DOHH2 (cell line): ENCODE data around the gene NSUN3.

Source experiments
- H3F3A ChIP-seq: fragments of 200-600 bp; sonication (generic), shearing (Covaris generic); 2 replicates; pipeline ENCODE4 v1.6.0; 2016; ENCODE audit warnings: antibody characterized with exemption, mild to moderate bottlenecking; ENCODE audit not compliant: control insufficient read depth, insufficient read depth
- H3K27ac ChIP-seq: fragments of 200-600 bp; sonication (generic); 2 replicates; pipeline ENCODE4 v1.5.1; 2014; ENCODE audit warnings: low read depth, mild to moderate bottlenecking, low read length, moderate library complexity
- H3K27me3 ChIP-seq: fragments of 200-600 bp; sonication (generic); 2 replicates; pipeline ENCODE4 v1.6.1; 2014; ENCODE audit warnings: mild to moderate bottlenecking, low read length, mixed read lengths; ENCODE audit not compliant: control insufficient read depth
- H3K36me3 ChIP-seq: fragments of 200-600 bp; sonication (generic); 2 replicates; pipeline ENCODE4 v1.6.1; 2014; ENCODE audit warnings: mild to moderate bottlenecking, low read length, moderate library complexity, mixed read lengths; ENCODE audit not compliant: control insufficient read depth
- H3K4me1 ChIP-seq: fragments of 200-600 bp; sonication (generic); 2 replicates; pipeline ENCODE4 v1.6.1; 2014; ENCODE audit warnings: mild to moderate bottlenecking, low read length, mixed read lengths; ENCODE audit not compliant: control insufficient read depth
- H3K4me2 ChIP-seq: fragments of 200-600 bp; sonication (generic); 2 replicates; pipeline ENCODE4 v1.6.0; 2014; ENCODE audit warnings: mild to moderate bottlenecking, low read length, moderate library complexity
- H3K4me3 ChIP-seq: fragments of 200-600 bp; sonication (generic); 2 replicates; pipeline ENCODE4 v1.5.1; 2014; ENCODE audit warnings: mild to moderate bottlenecking, low read length, mixed read lengths
- H3K79me2 ChIP-seq: fragments of 200-600 bp; sonication (generic); 2 replicates; pipeline ENCODE4 v1.6.1; 2014; ENCODE audit warnings: mild to moderate bottlenecking, low read length, mixed read lengths; ENCODE audit not compliant: control insufficient read depth
- H3K9me2 ChIP-seq: fragments of 200-600 bp; sonication (generic); replicated peaks from 2 replicates; pipeline ENCODE4 v1.6.1; 2014; ENCODE audit warnings: mild to moderate bottlenecking, low read length, mixed read lengths; ENCODE audit not compliant: control insufficient read depth
- H3K9me3 ChIP-seq: fragments of 200-600 bp; sonication (generic); 2 replicates; pipeline ENCODE4 v1.6.1; 2014; ENCODE audit warnings: antibody characterized with exemption, low read length, mixed read lengths; ENCODE audit not compliant: control insufficient read depth, insufficient read depth
- H4K20me1 ChIP-seq: fragments of 200-600 bp; sonication (generic); 2 replicates; pipeline ENCODE4 v1.6.0; 2014; ENCODE audit warnings: low read depth, mild to moderate bottlenecking, antibody characterized with exemption, low read length, moderate library complexity; ENCODE audit not compliant: control insufficient read depth, insufficient read depth
- EZH2phosphoT487 ChIP-seq: fragments of 200-600 bp; sonication (generic); IDR thresholded peaks from 2 replicates; pipeline ENCODE4 v1.6.1; 2017; ENCODE audit warnings: borderline replicate concordance, mild to moderate bottlenecking, antibody characterized with exemption, low read length, moderate library complexity, mixed read lengths
- TF ChIP-seq, protein P1 (sequence below): fragments of 200-600 bp; sonication (generic); IDR thresholded peaks from one replicate; pipeline ENCODE4 v1.5.1; 2014; ENCODE audit warnings: antibody characterized with exemption, mild to moderate bottlenecking, low read depth, low read length; ENCODE audit not compliant: poor library complexity, severe bottlenecking

The NSUN3 gene

DNA sequence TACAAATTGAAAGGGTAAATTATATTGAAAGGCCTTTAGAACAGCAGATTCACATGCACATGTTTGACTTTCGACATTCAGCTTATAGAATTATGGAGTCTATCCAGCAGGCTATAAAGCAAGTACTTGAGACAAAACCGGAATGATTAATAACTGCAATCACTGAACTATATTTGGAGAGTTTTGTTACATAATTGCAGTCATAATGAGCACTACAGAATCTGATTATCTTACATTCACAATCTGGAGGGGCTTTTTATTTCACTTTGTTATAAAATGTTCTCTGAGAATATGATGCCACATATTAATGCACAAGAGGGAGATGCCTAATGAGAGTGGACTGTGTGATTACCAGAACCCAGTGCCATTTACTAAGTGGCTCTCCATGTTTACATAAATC lies 64.3 kb downstream of the NSUN3 start:
- Histone ChIP-seq H3K27me3 (no peaks in the 10 kb centered on the region), H3K9me2 (no peaks in the 10 kb centered on the region), H3K79me2 (no peaks in the 10 kb centered on the region), H3F3A (no peaks in the 10 kb centered on the region), H3K4me1 (no peaks in the 10 kb centered on the region), H4K20me1 (no peaks in the 10 kb centered on the region), H3K36me3 (peaks cover 10% of the 10 kb centered on the region), H3K4me2 (no peak overlapping the region), H3K4me3 (no peak overlapping the region), H3K9me3 (no peaks in the 10 kb centered on the region), H3K27ac (no peak overlapping the region)
- TF ChIP-seq, protein P1, sequence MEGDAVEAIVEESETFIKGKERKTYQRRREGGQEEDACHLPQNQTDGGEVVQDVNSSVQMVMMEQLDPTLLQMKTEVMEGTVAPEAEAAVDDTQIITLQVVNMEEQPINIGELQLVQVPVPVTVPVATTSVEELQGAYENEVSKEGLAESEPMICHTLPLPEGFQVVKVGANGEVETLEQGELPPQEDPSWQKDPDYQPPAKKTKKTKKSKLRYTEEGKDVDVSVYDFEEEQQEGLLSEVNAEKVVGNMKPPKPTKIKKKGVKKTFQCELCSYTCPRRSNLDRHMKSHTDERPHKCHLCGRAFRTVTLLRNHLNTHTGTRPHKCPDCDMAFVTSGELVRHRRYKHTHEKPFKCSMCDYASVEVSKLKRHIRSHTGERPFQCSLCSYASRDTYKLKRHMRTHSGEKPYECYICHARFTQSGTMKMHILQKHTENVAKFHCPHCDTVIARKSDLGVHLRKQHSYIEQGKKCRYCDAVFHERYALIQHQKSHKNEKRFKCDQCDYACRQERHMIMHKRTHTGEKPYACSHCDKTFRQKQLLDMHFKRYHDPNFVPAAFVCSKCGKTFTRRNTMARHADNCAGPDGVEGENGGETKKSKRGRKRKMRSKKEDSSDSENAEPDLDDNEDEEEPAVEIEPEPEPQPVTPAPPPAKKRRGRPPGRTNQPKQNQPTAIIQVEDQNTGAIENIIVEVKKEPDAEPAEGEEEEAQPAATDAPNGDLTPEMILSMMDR: no peak
- no peak for TF ChIP-seq EZH2phosphoT487

DNA sequence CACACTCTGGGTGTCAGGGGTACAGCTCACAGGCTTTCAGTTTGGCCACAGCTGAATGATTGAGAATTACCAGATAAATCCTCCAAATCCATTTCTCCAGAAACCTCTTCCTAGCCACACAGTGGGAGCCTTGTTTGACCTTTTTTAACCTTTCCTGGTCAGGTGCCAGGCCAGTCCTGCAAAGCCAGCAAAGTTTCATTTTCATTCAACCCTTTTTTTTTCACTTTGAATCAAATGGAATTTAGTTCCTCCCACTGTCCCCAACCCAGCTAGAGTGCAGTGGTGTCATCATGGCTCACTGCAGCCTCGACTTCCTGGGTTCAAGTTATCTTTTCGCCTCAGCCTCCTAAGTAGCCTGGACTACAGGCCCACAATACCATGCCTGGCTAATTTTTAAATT lies 67.8 kb downstream of the NSUN3 start:
- no peak for TF ChIP-seq EZH2phosphoT487
- TF ChIP-seq, protein P1: no peak
- Histone ChIP-seq H4K20me1 (no peaks in the 10 kb centered on the region), H3K4me1 (no peaks in the 10 kb centered on the region), H3F3A (no peaks in the 10 kb centered on the region), H3K4me3 (no peak overlapping the region), H3K9me2 (no peaks in the 10 kb centered on the region), H3K27me3 (no peaks in the 10 kb centered on the region), H3K27ac (no peak overlapping the region), H3K4me2 (no peak overlapping the region), H3K79me2 (no peaks in the 10 kb centered on the region), H3K36me3 (peaks cover 10% of the 10 kb centered on the region), H3K9me3 (no peaks in the 10 kb centered on the region)

DNA sequence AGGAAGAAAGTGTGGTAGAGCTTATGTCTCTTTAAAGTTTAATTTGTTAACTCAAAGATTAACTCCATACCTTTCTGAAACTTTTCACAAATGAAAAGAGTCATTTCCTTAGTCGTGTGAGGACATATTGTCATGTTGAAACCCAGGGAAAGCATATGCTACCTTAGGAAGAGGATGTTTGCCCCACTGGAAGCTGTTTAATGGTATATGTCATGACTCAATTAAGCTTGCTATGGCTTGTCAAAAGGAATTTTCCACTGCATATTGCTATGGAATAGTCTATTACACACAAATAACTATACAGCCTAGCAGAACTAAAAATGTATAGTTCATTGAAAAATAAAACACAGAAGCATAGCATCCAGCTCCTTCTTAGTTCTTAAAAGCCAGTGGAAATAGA lies 69.9 kb downstream of the NSUN3 start:
- Histone ChIP-seq H3K27me3 (no peaks in the 10 kb centered on the region), H3K9me2 (no peaks in the 10 kb centered on the region), H3K9me3 (no peaks in the 10 kb centered on the region), H3K79me2 (no peaks in the 10 kb centered on the region), H3F3A (no peaks in the 10 kb centered on the region), H3K4me2 (no peak overlapping the region), H3K4me1 (no peaks in the 10 kb centered on the region), H4K20me1 (no peaks in the 10 kb centered on the region), H3K4me3 (no peak overlapping the region), H3K27ac (no peak overlapping the region), H3K36me3 (no peaks in the 10 kb centered on the region)
- TF ChIP-seq, protein P1: no peak
- TF ChIP-seq EZH2phosphoT487: no peak

DNA sequence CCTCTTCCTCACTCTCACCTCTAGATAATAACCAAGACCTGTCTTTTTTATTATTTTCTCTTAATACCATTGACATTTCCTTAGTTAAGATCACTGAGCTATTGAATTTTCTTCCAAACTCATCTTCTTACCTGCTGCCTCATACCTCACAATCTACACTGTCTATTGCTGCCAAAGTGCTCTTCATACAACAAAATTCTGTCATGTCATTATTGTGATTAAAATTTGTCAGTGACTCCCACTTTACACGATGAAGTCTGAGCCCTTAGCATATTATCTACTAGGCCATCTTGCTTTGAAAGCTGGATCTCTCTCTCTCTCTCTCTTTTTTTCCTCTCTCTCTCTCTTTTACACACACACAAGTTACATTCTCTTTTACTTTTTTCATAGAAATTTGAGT lies 73.3 kb downstream of the NSUN3 start:
- no peaks in the 10 kb centered on the region for H3K79me2 ChIP-seq
- no peak for TF ChIP-seq EZH2phosphoT487
- TF ChIP-seq, protein P1: no peak
- H4K20me1 ChIP-seq: no peaks in the 10 kb centered on the region
- H3K9me2 ChIP-seq: no peaks in the 10 kb centered on the region
- H3K9me3 ChIP-seq: no peaks in the 10 kb centered on the region
- H3K4me1 ChIP-seq: no peaks in the 10 kb centered on the region
- no peaks in the 10 kb centered on the region for H3K36me3 ChIP-seq
- no peak overlapping the region for H3K4me2 ChIP-seq
- H3K4me3 ChIP-seq: no peak overlapping the region
- H3K27me3 ChIP-seq: no peaks in the 10 kb centered on the region
- H3F3A ChIP-seq: no peaks in the 10 kb centered on the region
- H3K27ac ChIP-seq: no peak overlapping the region
